ENCODE data around the gene ADRA2C. TPM values are rescaled to one million over a fixed set of nuclear protein-coding genes. Genes with fewer than 3 reads are reported as not detected.

Gene ADRA2C
- total and polyA plus RNA-seq, 2 experiments from 2014 or later, result 3.0 to 16.6 TPM

- H3K4me3 Mint-ChIP-seq, result no peak overlapping the region
- Histone ChIP-seq H3K4me1 (ENCODE audit: insufficient read depth) (peaks cover 14% of the 10 kb centered on the region), H3K79me2 (replicated peaks; ENCODE audit: insufficient read depth) (no peaks in the 10 kb centered on the region), H3K27me3 (ENCODE audit: insufficient read depth) (peaks cover 1% of the 10 kb centered on the region), H4K20me1 (replicated peaks; ENCODE audit: insufficient read depth) (no peaks in the 10 kb centered on the region), H2AFZ (no peak overlapping the region), H3K27ac (ENCODE audit: low read depth) (no peak overlapping the region), H3K9me2 (ENCODE audit: insufficient read depth) (no peaks in the 10 kb centered on the region), H3K4me3 (no peak overlapping the region), H3F3A (replicated peaks; ENCODE audit: low read depth) (0 out of 2 replicates have a peak, but pooled peaks cover 6% of the 10 kb centered on the region), H3K4me2 (no peak overlapping the region), H3K36me3 (ENCODE audit: insufficient read depth) (no peaks in the 10 kb centered on the region)
- no peak for DNase-seq (ENCODE audit: low spot score)
- H3K4me1 Mint-ChIP-seq, result peaks cover 24% of the 10 kb centered on the region
- no peak overlapping the region for H3K27ac Mint-ChIP-seq
- TF ChIP-seq EZH2 (IDR thresholded peaks at IDR 0.05; ENCODE audit: low read depth, unreplicated experiment) (no peak), NANOG (IDR thresholded peaks at IDR 0.05; ENCODE audit: borderline replicate concordance) (no peak), STAT1 (IDR thresholded peaks at IDR 0.05; ENCODE audit: unreplicated experiment) (no peak), CREB1 (CRISPR knock-in tag; IDR thresholded peaks at IDR 0.05; ENCODE audit: low read depth) (no peak), EZH2phosphoT487 (IDR thresholded peaks at IDR 0.05; ENCODE audit: unreplicated experiment) (no peak), JUNB (IDR thresholded peaks at IDR 0.05; ENCODE audit: unreplicated experiment) (no peak), ZNF114 (CRISPR knock-in tag; IDR thresholded peaks at IDR 0.05) (no peak), ZNF462 (CRISPR knock-in tag; IDR thresholded peaks at IDR 0.05) (no peak), ZNF331 (CRISPR knock-in tag; IDR thresholded peaks at IDR 0.05; ENCODE audit: low read depth) (no peak), POLR2AphosphoS5 (IDR thresholded peaks at IDR 0.05; ENCODE audit: low read depth) (no peak)
- TF ChIP-seq, protein P1, sequence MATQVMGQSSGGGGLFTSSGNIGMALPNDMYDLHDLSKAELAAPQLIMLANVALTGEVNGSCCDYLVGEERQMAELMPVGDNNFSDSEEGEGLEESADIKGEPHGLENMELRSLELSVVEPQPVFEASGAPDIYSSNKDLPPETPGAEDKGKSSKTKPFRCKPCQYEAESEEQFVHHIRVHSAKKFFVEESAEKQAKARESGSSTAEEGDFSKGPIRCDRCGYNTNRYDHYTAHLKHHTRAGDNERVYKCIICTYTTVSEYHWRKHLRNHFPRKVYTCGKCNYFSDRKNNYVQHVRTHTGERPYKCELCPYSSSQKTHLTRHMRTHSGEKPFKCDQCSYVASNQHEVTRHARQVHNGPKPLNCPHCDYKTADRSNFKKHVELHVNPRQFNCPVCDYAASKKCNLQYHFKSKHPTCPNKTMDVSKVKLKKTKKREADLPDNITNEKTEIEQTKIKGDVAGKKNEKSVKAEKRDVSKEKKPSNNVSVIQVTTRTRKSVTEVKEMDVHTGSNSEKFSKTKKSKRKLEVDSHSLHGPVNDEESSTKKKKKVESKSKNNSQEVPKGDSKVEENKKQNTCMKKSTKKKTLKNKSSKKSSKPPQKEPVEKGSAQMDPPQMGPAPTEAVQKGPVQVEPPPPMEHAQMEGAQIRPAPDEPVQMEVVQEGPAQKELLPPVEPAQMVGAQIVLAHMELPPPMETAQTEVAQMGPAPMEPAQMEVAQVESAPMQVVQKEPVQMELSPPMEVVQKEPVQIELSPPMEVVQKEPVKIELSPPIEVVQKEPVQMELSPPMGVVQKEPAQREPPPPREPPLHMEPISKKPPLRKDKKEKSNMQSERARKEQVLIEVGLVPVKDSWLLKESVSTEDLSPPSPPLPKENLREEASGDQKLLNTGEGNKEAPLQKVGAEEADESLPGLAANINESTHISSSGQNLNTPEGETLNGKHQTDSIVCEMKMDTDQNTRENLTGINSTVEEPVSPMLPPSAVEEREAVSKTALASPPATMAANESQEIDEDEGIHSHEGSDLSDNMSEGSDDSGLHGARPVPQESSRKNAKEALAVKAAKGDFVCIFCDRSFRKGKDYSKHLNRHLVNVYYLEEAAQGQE (IDR thresholded peaks at IDR 0.05; ENCODE audit: unreplicated experiment), result no peak
- TF ChIP-seq, protein P2, sequence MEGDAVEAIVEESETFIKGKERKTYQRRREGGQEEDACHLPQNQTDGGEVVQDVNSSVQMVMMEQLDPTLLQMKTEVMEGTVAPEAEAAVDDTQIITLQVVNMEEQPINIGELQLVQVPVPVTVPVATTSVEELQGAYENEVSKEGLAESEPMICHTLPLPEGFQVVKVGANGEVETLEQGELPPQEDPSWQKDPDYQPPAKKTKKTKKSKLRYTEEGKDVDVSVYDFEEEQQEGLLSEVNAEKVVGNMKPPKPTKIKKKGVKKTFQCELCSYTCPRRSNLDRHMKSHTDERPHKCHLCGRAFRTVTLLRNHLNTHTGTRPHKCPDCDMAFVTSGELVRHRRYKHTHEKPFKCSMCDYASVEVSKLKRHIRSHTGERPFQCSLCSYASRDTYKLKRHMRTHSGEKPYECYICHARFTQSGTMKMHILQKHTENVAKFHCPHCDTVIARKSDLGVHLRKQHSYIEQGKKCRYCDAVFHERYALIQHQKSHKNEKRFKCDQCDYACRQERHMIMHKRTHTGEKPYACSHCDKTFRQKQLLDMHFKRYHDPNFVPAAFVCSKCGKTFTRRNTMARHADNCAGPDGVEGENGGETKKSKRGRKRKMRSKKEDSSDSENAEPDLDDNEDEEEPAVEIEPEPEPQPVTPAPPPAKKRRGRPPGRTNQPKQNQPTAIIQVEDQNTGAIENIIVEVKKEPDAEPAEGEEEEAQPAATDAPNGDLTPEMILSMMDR (conservative IDR thresholded peaks at IDR 0.05; ENCODE audit: low read depth in 2 of 2), result no peak
- TF ChIP-seq, protein P3, sequence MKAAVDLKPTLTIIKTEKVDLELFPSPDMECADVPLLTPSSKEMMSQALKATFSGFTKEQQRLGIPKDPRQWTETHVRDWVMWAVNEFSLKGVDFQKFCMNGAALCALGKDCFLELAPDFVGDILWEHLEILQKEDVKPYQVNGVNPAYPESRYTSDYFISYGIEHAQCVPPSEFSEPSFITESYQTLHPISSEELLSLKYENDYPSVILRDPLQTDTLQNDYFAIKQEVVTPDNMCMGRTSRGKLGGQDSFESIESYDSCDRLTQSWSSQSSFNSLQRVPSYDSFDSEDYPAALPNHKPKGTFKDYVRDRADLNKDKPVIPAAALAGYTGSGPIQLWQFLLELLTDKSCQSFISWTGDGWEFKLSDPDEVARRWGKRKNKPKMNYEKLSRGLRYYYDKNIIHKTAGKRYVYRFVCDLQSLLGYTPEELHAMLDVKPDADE (IDR thresholded peaks at IDR 0.05), result no peak
- peaks cover 5% of the 10 kb centered on the region for H3K27me3 Mint-ChIP-seq (ENCODE audit: insufficient read depth, low read depth, poor library complexity)
- no peak for ATAC-seq
- H3K9me3 Mint-ChIP-seq, result no peaks in the 10 kb centered on the region
- no peaks in the 10 kb centered on the region for H3K36me3 Mint-ChIP-seq (ENCODE audit: low read depth)
These were observed 35.6 kb upstream of the ADRA2C start for GRCh38 chr4:3730422-3731190.

All from GM23338 (cell line).